DMS 273 (cell line): ENCODE data around the gene PKD1L1.
"Not testable (repeated sequence)": the region's sequence is repeated elsewhere in the genome, so short reads cannot be mapped to it uniquely, and the experiment has no call there.

Source experiments
- DNase-seq: peaks from one replicate; lab custom pipeline; 2025; ENCODE audit not compliant: unreplicated experiment; lab: John Stamatoyannopoulos, UW

Gene PKD1L1

DNA sequence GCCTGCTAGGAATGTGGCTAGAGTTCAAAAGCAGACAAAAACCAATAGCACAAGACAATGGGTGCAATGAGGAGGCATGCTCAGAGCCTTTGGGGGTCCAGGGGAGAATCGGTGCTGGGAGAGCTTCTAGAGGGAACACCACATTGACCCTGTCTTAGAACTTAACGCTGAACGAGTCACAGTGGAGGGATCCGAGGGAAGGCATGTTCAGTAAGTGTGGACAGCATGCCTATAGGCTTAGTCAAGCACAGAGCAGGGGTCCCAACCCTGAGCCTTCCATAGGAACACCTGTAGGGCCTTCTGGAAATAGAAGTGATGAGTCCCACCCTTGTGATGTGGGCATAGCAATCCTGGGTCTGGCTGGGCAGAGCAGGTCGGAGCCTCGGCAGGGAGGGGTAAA lies 148.7 kb downstream of the PKD1L1 start:
- no peak for DNase-seq

DNA sequence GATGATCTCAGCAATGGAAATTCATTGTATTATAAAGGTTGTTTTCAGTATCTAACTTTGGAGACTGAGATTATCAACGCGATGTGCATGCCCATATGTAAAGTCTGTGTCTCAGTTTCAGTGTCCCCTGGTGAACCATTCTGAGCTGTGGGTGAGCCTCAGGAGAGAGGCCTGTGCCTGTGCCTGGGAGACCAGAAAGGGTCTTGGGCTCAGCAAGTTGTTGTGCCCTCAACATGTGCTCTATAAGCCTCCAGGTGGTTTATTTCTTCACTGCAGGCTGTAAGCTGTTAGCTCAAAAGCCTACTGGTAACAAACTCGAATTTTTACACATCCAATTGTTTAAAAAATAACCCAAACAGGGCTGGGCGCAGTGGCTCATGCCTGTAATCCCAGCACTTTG lies 151.9 kb downstream of the PKD1L1 start:
- DNase-seq: no peak

DNA sequence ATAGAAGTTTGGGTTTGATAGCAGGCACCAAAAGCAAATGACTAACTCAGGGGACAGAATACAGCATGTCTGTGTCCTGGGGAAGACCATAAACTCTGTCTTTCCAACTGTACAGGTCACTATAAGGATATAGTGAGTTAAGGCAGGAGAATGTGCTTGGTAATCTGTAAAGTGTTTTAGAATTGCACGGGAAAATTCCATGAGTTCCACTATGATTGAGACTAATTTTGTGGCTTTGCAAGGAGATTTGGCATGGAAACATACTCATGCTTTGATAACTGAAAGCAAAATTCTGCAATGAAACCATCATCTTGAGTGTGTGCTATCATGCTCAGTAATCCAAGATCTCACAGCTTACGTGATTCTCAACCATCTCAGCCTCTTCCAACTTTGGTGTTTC lies 152.6 kb downstream of the PKD1L1 start:
- no peak for DNase-seq

DNA sequence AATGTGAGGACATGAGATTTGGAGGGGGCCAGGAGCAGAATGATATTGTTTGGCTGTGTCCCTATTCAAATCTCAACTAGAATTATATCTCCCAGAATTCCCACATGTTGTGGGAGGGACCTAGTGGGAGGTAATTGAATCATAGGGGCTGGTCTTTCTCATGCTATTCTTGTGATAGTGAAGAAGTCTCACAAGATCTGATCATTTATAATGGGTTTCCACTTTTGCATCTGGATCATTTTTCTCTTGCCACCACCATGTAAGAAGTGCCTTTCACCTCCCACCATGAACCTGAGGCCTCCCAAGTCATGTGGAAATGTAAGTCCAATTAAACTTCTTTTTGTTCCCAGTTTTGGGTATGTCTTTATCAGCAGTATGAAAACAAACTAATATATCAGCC lies 153.1 kb downstream of the PKD1L1 start:
- not testable (repeated sequence) for DNase-seq

DNA sequence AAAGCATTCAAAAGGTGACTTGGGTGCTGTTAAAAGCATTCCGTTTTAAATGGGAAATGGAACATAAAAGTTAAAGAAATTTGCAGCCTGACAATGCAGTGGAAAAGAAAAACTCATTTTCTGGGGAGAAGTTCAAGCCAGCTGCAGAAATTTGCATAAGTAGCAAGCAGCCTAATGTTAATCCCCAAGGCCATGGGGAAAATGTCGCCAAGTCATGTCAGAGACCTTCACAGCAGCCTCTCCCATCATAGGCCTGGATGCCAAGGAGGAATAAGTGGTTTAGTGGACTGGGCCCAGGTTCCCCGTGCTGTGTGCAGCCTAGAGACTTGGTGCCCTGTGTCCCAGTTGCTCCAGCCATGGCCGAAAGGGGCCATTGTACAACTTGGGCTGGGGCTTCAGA lies 154.2 kb downstream of the PKD1L1 start:
- DNase-seq: no peak

DNA sequence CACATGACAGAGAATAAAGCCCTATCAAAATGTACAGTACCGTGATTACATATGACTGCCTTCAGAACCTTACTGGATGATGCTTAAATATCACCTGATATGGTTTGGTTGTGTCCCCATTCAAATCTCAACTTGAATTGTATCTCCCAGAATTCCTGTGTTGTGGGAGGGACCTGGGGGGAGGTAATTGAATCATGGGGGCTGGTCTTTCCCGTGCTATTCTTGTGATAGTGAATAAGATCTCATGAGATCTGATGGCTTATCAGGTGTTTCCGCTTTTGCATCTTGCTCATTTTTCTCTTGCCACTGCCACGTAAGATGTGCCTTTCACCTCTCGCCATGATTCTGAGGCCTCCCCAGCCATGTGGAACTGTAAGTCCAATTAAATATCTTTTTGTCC lies 155.1 kb downstream of the PKD1L1 start:
- not testable (repeated sequence) for DNase-seq

DNA sequence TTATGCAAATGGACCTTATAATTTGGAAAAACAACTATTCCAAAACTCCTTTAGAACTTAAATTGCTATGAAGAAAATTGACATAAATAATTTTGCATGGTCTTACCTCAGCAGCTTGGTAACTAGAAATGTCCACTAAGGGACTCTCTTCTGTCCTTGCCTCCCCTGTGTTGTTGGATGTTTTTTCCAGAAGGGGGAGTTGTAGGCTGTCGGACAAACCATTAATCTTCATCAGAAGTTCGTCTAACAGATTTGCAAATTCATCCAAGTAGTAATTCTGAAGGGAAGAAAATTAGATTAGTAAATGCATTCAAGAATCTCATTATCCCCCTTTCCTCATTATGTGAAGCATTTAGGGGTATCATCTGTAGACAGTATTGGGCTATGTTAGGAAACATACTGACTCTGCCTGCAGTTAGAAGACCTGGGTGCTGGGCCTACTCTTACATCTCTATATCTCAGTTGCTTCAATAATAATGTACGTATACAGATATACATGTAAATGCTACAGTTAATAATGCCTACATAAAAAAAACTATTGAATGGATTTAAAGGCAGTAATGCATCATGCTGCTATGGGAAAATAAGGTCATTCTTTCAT lies 155.6 kb downstream of the PKD1L1 start:
- peak; percentile 44 for DNase-seq

DNA sequence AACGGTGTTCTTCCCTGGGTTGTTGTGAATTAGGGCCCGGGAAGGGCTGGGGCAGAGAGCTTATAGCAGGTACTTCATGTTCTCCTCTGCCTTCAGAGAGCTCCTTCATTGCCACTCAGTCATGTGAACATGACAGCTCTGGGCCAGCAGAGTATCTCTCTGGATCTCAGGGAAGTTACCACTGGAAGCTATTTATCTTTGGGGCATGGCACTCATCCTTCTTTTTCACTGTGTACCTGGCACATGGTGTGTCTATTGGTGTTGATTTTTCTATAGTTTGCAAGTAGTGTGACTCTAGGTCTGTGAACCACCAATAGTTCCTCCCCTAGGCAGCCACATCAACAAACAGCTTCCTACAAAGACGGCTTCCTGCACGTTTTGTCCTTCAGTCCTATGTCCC lies 156.6 kb downstream of the PKD1L1 start:
- no peak for DNase-seq

DNA sequence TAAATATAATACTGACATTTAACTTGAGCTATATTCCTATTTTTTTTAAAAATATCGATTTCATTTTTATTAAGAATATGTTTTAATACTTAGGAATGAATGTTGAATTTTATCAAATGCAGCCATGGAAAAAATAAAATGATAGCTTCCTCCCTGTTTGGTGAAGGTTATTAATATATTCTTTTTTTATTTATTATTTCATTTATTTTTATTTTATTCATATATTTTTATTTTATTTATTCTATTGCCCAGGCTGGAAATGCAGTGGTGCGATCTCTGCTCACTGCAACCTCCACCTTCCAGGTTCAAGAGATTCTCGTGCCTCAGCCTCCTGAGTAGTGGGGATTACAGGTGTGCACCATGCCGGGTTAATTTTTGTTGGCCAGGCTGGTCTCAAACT lies 160.2 kb downstream of the PKD1L1 start:
- no peak for DNase-seq

DNA sequence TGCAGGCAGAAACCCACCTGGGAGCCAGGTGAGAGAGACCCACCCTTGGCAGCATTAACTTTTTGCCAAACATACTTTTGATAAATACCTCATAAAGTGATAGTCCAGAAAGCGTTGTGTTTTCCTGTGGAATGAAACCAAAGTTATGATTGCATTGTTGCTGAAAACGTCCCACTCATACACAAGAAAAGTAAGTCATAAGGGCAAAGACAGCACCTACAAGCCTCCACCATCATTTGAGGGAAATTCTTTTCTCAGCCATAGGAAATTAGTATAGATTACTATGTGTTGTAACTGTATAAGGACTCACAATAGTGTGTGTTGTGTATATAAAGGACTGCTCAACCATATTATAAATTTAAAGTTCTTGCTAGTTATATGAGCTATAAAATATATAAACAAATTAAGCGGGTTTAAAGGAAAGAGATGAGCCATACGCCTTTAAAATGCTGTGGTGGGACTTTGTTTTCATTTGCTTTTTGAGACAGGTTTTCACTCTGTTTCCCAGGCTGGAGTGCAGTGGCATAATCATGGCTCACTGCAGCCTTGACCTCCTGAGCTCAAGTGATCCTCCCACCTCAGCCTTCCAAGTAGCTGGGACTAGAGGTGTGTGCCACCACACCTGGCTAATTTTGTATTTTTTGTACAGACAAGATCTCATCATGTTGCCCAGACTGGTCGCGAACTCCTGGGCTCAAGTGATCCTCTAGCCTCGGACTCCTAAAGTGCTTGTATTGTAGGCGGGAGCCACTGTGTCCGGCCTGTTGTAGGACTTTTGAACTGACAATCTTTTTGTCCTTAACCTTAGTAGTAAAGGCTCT lies 160.8 kb downstream of the PKD1L1 start:
- DNase-seq: no peak

DNA sequence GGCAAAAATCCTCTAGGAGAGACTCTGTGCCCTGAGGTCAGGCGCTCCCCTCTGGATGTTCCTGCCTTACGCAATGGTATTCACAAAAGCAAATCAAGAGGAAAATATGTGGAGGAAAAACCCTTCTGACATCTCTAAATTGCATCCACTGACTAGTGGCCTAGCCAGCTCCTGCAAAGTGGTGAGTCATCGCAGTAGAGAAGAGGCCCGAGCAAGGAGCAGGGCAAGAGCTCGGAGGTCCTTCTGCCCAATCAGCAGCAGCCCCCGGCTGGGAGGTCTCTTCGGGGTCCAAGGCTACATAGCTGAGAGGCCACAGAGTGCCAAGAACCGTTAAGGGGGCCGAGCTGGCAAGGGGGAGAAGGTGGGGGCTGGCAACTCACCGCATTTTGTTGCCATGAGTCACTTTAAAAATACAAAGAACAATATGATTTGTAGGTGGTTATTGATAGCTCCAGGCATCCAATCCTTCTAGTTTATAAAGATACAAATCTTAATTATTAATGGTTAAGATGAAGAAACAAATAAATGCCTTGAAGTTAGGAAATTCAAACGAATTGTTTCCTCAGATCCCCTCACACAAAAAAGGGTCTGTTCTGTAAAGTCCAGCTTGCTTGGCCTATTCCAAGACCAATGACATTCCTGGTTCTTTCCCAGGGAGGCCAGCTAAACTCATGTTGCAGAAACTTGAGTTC lies 161.6 kb downstream of the PKD1L1 start:
- peak; percentile 36 for DNase-seq

DNA sequence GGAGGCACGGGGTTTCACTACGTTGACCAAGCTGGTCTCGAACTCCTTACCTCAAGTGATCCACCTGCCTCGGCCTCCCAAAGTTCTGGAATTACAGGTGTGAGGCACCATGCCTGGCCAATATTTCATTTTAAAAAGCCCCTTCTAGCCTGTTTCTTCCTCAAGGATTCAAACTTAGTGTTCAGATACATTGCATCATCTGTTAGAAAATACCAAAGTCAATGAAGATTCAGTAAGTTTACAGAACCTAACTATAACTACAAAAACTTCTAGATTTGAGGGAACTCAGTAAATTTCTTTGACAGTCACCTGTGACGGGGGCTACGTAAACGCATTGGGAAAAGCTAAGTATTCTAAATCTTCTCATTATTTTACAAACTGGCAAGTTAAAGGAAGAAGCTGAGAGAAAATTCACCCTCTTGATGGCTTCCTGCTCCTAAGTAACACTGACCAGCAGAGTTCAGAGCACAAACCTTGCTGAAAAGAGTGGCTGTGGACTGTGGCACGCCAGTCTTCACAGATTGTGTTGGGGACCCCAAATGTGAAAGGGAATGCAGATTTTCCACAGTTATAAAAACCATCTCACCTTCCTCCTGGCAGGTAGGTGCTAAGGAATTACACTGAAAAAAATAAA lies 162.2 kb downstream of the PKD1L1 start:
- no peak for DNase-seq

DNA sequence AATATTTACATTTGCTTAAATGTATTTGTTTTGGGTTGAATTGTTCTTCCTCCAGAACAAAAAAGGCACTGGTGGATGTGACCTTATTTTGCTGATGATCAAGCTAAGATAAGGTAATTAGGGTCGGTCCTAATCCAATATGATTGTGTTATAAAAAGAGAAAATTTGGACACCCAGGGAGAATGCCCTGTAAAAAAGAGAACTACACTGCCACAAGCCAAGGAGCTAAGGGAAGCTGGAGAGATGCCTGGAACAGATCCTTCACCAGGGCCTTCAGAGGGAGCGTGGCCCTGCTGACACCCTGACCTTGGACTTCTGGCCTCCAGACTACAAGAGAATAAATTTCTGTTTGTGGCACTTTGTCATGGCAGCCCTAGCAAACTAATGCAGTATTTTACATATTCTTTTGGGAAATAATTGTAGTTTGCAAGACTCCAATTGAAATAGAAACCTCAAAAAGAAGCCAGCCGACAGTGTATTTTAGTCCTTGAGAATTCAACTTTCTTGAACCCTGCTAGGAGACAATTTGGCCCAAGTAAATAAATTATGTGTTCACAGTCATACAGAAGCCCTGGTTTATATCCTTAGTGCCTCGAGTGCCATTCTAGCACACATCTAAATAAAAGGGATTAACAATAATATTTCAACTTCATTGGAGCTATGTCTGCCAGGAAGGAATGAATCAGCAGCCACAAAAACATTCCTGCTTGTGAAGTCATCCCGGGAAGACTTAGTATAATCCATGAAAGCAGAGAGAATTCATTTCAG lies 164.6 kb downstream of the PKD1L1 start:
- DNase-seq: no peak

DNA sequence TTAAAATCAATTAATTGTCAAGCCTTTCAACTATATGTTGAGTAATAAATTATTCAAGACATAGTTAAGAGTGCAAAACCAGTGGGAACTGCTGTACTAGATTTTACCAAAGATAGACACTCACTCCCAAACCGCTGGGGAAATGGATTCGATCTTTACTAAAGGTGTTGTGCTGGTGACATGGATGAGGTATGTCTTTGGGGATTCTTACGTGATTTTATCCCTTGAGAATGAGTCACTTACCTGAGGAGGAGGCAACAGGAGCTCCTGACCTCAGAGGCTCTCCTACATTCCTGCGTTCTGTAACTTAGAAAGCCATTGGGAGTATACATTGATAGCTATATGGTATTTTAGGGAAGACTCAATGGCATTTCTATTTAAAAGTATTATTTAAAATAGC lies 165.5 kb downstream of the PKD1L1 start:
- DNase-seq: no peak

DNA sequence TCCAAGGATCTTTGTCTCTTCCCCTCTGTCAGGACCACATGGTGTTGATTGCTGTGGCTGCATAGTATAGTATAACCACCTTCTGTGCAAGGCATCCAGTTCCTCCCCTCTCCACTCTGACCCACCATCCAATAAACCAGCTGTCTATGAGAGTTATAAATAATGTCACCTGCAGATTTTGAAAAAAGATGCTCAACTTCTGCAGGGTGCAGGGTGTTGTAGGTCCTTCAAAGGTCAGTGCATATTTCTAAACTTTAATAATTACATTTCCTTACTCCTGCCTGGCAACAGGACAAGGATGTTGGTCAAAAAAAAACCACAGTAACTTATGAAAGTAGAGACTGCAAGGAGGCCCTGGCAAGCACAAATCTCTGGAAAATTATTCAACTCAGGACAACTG lies 166.2 kb downstream of the PKD1L1 start:
- peak; percentile 36 for DNase-seq

DNA sequence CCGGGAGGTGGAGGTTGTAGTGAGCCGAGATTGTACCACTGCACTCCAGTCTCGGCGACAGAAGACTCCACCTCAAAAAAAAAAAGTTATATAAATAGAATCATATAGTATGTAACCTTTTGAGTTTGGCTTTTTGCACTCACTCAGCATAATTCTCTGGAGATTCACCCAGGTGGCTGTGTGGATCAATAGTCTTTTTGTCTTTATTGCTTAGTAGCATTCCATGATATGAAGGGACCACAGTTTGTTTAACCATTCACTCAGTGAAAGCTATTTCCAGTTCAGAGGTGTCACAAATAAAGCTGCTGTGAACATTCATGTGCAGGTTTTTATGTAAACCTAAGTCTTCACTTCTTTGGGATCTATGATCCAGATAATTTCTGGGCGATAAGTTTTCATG lies 167.7 kb downstream of the PKD1L1 start:
- no peak for DNase-seq

DNA sequence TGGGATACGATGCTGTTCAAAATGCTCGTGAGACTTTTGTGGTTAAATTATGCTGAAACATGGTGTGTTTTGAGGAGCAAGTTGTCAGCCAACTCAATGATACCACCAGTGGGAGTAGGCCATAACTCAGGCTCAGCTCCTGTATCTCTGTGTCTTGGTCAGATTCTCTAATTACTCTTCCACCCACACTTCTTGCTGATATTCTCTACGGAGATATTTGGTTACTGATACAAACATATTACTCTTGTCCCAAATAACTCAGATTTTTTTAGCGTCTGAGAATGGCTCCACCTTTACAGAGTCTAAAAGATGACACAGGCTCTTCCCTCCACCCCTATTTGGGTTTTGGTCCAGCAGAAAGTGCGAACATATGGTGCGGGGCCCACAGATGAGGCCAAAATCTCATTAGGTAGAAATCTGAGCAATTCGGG lies 168.9 kb downstream of the PKD1L1 start:
- DNase-seq: peak; percentile 31

DNA sequence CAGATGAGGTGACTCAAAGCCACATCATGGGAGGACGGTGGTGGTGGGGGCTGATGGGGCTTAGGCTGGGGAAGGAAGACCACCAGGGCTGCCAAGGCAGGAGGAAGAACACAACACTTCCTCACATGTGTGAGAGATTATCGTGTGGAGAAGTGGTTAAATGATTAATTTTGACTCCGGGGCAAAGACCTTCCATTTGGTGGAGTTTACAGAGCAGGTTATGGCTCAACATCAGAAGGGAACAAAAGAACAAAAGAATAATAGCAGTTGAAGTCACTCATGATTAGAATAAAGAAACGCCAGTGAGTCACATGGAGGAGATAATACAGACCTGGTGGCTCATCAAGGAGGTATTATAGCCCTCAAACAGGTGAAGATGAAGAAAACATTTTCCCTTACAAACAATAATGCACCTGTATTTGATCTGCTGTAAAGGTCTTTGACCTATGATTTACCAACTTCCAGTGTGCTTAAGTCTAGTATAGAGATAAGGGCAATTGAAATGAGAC lies 170.1 kb downstream of the PKD1L1 start:
- no peak for DNase-seq

DNA sequence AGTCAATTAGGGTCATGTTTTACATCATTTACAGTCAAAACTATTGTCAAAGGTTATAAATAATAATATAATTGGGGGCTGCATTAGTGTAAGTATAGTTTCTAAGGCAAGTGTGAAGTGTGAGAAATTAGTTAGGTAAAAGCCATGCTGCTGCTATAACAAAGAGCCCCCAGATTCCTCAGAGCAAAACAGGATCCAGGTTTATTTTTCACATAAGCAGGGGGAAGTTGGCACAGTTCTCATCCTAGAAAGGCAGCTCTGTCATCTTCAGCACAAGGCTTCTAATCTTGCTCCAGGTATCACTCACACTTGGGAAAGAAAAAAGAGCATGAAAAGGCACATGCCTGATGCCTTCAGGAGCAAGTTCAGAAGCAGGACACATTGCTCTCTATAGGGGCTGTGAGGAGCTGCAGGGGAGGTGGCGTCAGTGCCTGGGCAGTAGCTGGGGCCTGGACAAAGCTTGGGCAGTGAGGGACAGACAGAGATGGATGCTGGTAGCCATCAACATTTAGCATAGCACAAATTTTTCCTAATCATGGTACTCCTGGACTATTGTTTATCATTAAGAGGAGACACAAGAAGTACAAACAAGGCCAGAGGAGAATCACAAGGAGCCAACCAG lies 170.6 kb downstream of the PKD1L1 start:
- DNase-seq: no peak

DNA sequence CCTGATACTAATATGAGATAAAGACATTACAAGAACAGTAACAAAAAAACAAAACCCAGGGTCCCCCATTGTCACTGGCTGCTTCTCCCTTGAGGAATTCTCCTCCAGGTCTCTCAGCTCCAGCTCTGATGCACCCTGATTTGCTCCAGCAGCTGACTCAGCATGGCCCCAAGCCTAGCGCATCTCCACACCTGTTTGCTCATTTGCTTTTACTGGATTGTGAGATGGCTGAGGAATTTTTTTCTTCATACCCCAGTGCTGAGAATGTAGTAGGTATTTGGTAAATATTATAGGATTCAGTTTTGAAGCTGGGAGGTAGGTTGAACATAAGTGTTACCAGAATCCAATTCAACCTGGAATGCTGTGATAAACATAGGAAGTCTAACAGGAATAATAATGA lies 171.9 kb downstream of the PKD1L1 start:
- DNase-seq: no peak
